Pancreas (tissue), 10 donors: ENCODE measurements around the gene ADH4. TPM values are rescaled to one million over a fixed set of nuclear protein-coding genes. Genes with fewer than 3 reads are reported as not detected.

Experiments used
- ATAC-seq, 4 donors: fragments of 200-7000 bp; cut with Tn5 transposase; one replicate each; pipeline versions ENCODE4 v1.8.0 to v1.9.1; 2020; ENCODE audit warnings: mild to moderate bottlenecking in 4 of 4, moderate library complexity in 4 of 4
- DNase-seq, 6 donors: peaks; one replicate each; pipeline ENCODE4 v3.0.0-alpha.2; 2020
- FAIRE-seq: peaks from 2 replicates; lab custom pipeline; 2012; peaks lifted over from hg19 to GRCh38; lab: Jason Lieb, UNC
- H3K27ac ChIP-seq, 4 donors: fragments of 200-600 bp; sonication (generic); 1 replicate in 3 of 4; 2 replicates in 1 of 4; pipeline versions ENCODE4 v1.5.0 to v1.8.0; 2020
- H3K27me3 ChIP-seq, 4 donors: fragments of 200-600 bp; one replicate each; pipeline ENCODE4 v1.8.0; 2021
- H3K36me3 ChIP-seq, 3 donors: fragments of 200-600 bp; sonication (generic) in 1 of 3; one replicate each; pipeline versions ENCODE4 v1.5.0 to v1.8.0; 2020 to 2021
- H3K4me1 ChIP-seq, 3 donors: fragments of 200-600 bp; one replicate each; pipeline ENCODE4 v1.8.0; 2021
- H3K4me3 ChIP-seq, 4 donors: fragments of 200-600 bp; sonication (generic) in 2 of 4; one replicate each; pipeline versions ENCODE4 v1.5.0 to v1.8.0; 2020 to 2021
- H3K9me3 ChIP-seq, 4 donors: fragments of 200-600 bp; one replicate each; pipeline ENCODE4 v1.8.0; 2021
- CTCF ChIP-seq, 4 donors: fragments of 200-600 bp; sonication (generic) in 3 of 4; IDR thresholded peaks; one replicate each; pipeline versions ENCODE4 v1.5.0 to v1.8.0; 2021; ENCODE audit warnings: antibody characterized with exemption in 4 of 4
- WGBS, 2 donors: extraction: QIAGEN DNeasy Blood & Tissue Kit; methylation state at CpG; one replicate each; pipeline ENCODE4 v1.1.7; 2013; 5-methylcytosine and 5-hydroxymethylcytosine counted together
- intact Hi-C, 3 donors: fragments of 100-400 bp; cut with DNase I; formaldehyde crosslinking; loops; one replicate each; pipeline versions ENCODE4 v1.11.1 to v1.14.2; 2022
- polyA plus RNA-seq, 2 donors: library from polyadenylated mRNA; stranded (reverse); fragments of 200-250 nt; gene quantifications; one replicate each; pipeline ENCODE4 v1.2.3, GENCODE V29; 2013
- total RNA-seq, 6 donors: library from RNA; stranded (reverse); fragmentation: NEBNext Ultra II Directional in 4 of 6; extraction: Animal tissue kit (Norgen Biotek cat#: 25700) in 4 of 6; gene quantifications; one replicate each; pipeline versions ENCODE4 v1.2.1 to v1.2.4, GENCODE V29; 2021 to 2023
- donor health status: healthy with polysubstance abuse.
- donor health status: DM: no; HTN: no; CAD: no; lungs with moderate emphysema.
- donor health status: DM: no; HTN: no; CAD: no.
- donor health status: control.
- donor health status: control.
- donor health status: Bipolar disorder and iron deficiency.
- donor health status: DM: yes; HTN: yes; CAD: no.
- donor health status: DM: no; HTN: no; CAD: no.
- donor health status: DM: no; HTN: no; CAD: no.
- donor health status: DM: yes; HTN: yes; CAD: no.

ADH4 gene
- total and polyA plus RNA-seq, 8 donors: 0.09 to 0.58 (median 0.28) TPM; not detected in 3

- TF ChIP-seq CTCF (IDR thresholded peaks at IDR 0.05): no peak
- no peak overlapping the region for H3K27ac ChIP-seq
- 96 to 97% methylated on average over 1 of the region's 1 CpG for WGBS, 2 donors
- no peaks in the 10 kb centered on the region for H3K9me3 ChIP-seq
- H3K36me3 ChIP-seq: no peaks in the 10 kb centered on the region
- no peak overlapping the region for H3K4me3 ChIP-seq
- H3K27me3 ChIP-seq: no peaks in the 10 kb centered on the region
- intact Hi-C loops: no loop called here
- no peak for DNase-seq
- peaks cover 0 to 4% (median 0%) of the 10 kb centered on the region in 3 donors for H3K4me1 ChIP-seq
- no peak for FAIRE-seq
- no peak for ATAC-seq
Observed at GRCh38 chr4:99144587-99144986, 490 bp upstream of the ADH4 start.

DNA sequence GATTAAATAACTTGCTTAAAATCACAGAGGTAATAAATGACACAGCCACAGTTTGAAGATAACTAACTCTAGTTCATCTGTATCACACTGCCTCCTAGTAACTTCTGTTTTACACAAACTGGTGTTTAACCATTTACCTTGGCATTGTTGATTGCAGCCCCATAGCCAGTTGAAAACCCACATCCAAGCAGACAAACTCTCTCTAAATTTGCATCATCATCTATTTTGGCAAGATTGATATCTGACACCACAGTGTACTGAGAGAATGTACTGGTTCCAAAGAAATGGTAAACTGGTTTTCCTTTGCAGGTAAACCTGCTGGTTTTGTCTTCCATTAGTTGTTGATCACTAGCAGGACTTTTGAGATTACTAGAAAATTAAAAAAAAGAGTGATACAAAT, 7.8 kb downstream of the ADH4 start:
- no peaks in the 10 kb centered on the region for H3K27me3 ChIP-seq
- ATAC-seq (no peak), FAIRE-seq (no peak), DNase-seq (no peak)
- no peaks in the 10 kb centered on the region for H3K9me3 ChIP-seq
- TF ChIP-seq CTCF (IDR thresholded peaks at IDR 0.05): no peak
- intact Hi-C loops: no loop called here
- H3K27ac ChIP-seq: no peak overlapping the region
- H3K4me3 ChIP-seq: no peak overlapping the region
- no peaks in the 10 kb centered on the region for H3K36me3 ChIP-seq
- H3K4me1 ChIP-seq: no peaks in the 10 kb centered on the region

- no peak for TF ChIP-seq CTCF (IDR thresholded peaks at IDR 0.05)
- Histone ChIP-seq H3K27ac (no peak overlapping the region), H3K36me3 (no peaks in the 10 kb centered on the region), H3K4me1 (peaks cover 0 to 3% (median 0%) of the 10 kb centered on the region in 3 donors), H3K4me3 (no peak overlapping the region), H3K9me3 (no peaks in the 10 kb centered on the region), H3K27me3 (no peaks in the 10 kb centered on the region)
- DNase-seq (no peak), ATAC-seq (no peak), FAIRE-seq (no peak)
- intact Hi-C loops: no loop called here
- WGBS, 2 donors: 60 to 64% methylated on average over 3 of the region's 3 CpGs
Observed at GRCh38 chr4:99135541-99136162, 8.4 kb downstream of the ADH4 start.

- FAIRE-seq: no peak
- 46 to 76% methylated on average over 3 of the region's 3 CpGs for WGBS, 2 donors
Observed at GRCh38 chr4:99134586-99134985, 9.5 kb downstream of the ADH4 start.

More at GRCh38 chr4:99134586-99134985, 9.5 kb downstream of the ADH4 start:
- intact Hi-C loops: no loop called here
- no peaks in the 10 kb centered on the region for H3K9me3 ChIP-seq
- no peak for ATAC-seq
- H3K27ac ChIP-seq: no peak overlapping the region
- H3K36me3 ChIP-seq: no peaks in the 10 kb centered on the region
- H3K4me3 ChIP-seq: no peak overlapping the region
- no peaks in the 10 kb centered on the region for H3K27me3 ChIP-seq
- peaks cover 0 to 4% (median 0%) of the 10 kb centered on the region in 3 donors for H3K4me1 ChIP-seq
- TF ChIP-seq CTCF (IDR thresholded peaks at IDR 0.05): no peak
- DNase-seq: no peak
